Subcutaneous abdominal adipose tissue (tissue), 5 donors: ENCODE data around the gene SLC39A3.

ENCODE experiments used
- H3K27ac ChIP-seq: one replicate; pipeline ENCODE4 v1.7.0; 2013; ENCODE audit warnings: low read depth, mild to moderate bottlenecking, inconsistent platforms, low read length, moderate library complexity
- H3K27me3 ChIP-seq, 5 donors: one replicate each; pipeline ENCODE4 v1.7.0; 2013; ENCODE audit warnings: low read length in 5 of 5, inconsistent platforms in 1 of 5; ENCODE audit not compliant: control insufficient read depth in 5 of 5, insufficient read depth in 4 of 5
- H3K36me3 ChIP-seq, 5 donors: one replicate each; pipeline ENCODE4 v1.7.0; 2013; ENCODE audit warnings: low read length in 5 of 5; ENCODE audit not compliant: control insufficient read depth in 5 of 5, insufficient read depth in 5 of 5
- H3K4me1 ChIP-seq, 5 donors: one replicate each; pipeline ENCODE4 v1.7.0; 2013; ENCODE audit warnings: low read length in 5 of 5, mild to moderate bottlenecking in 3 of 5, moderate library complexity in 1 of 5; ENCODE audit not compliant: control insufficient read depth in 5 of 5, insufficient read depth in 5 of 5
- H3K4me3 ChIP-seq, 5 donors: one replicate each; pipeline ENCODE4 v1.7.0; 2013; ENCODE audit warnings: low read length in 5 of 5, low read depth in 1 of 5
- H3K9ac ChIP-seq, 5 donors: one replicate each; pipeline ENCODE4 v1.7.0; 2013; ENCODE audit warnings: low read length in 5 of 5, mild to moderate bottlenecking in 4 of 5, moderate library complexity in 3 of 5
- H3K9me3 ChIP-seq, 5 donors: one replicate each; pipeline ENCODE4 v1.7.0; 2013; ENCODE audit warnings: low read length in 5 of 5; ENCODE audit not compliant: control insufficient read depth in 5 of 5
- donor health status: healthy.
- donor health status: healthy.
- donor health status: healthy.
- donor health status: healthy.
- donor health status: healthy.

The SLC39A3 gene

GRCh38 chr19:2768365-2769132 is 28.7 kb upstream of the SLC39A3 start:
- no peak overlapping the region for H3K4me3 ChIP-seq
- no peaks in the 10 kb centered on the region for H3K9me3 ChIP-seq
- H3K36me3 ChIP-seq: peaks cover 0 to 62% (median 45%) of the 10 kb centered on the region in 5 donors
- H3K27me3 ChIP-seq: no peaks in the 10 kb centered on the region
- H3K4me1 ChIP-seq: peaks cover 0 to 25% (median 21%) of the 10 kb centered on the region in 5 donors
- no peak overlapping the region for H3K9ac ChIP-seq
- no peak overlapping the region for H3K27ac ChIP-seq

- H3K36me3 ChIP-seq: peaks cover 0 to 71% (median 54%) of the 10 kb centered on the region in 5 donors
- no peaks in the 10 kb centered on the region for H3K27me3 ChIP-seq
- H3K9ac ChIP-seq: no peak overlapping the region
- no peak overlapping the region for H3K27ac ChIP-seq
- H3K9me3 ChIP-seq: no peaks in the 10 kb centered on the region
- H3K4me3 ChIP-seq: no peak overlapping the region
- H3K4me1 ChIP-seq: peaks cover 0 to 25% (median 21%) of the 10 kb centered on the region in 5 donors
These were observed 27.9 kb upstream of the SLC39A3 start for GRCh38 chr19:2767688-2768087.

- peaks cover 0 to 25% (median 18%) of the 10 kb centered on the region in 5 donors for H3K4me1 ChIP-seq
- H3K27ac ChIP-seq: no peak overlapping the region
- peaks cover 0 to 77% (median 63%) of the 10 kb centered on the region in 5 donors for H3K36me3 ChIP-seq
These were observed 27.0 kb upstream of the SLC39A3 start for GRCh38 chr19:2766594-2767372.

GRCh38 chr19:2765376-2765775 is 25.6 kb upstream of the SLC39A3 start:
- Histone ChIP-seq H3K4me1 (peaks cover 0 to 13% (median 9%) of the 10 kb centered on the region in 5 donors), H3K4me3 (no peak overlapping the region), H3K9me3 (no peaks in the 10 kb centered on the region), H3K27me3 (no peaks in the 10 kb centered on the region), H3K36me3 (peaks cover 0 to 87% (median 71%) of the 10 kb centered on the region in 5 donors), H3K9ac (no peak overlapping the region), H3K27ac (no peak overlapping the region)

More at GRCh38 chr19:2766594-2767372, 27.0 kb upstream of the SLC39A3 start:
- no peak overlapping the region for H3K4me3 ChIP-seq
- H3K27me3 ChIP-seq: no peaks in the 10 kb centered on the region
- no peak overlapping the region for H3K9ac ChIP-seq
- H3K9me3 ChIP-seq: no peaks in the 10 kb centered on the region

- Histone ChIP-seq H3K9ac (no peak overlapping the region), H3K4me1 (peaks cover 0 to 8% (median 5%) of the 10 kb centered on the region in 5 donors), H3K27ac (no peak overlapping the region), H3K27me3 (no peaks in the 10 kb centered on the region), H3K9me3 (no peaks in the 10 kb centered on the region), H3K36me3 (peaks cover 0 to 89% (median 72%) of the 10 kb centered on the region in 5 donors), H3K4me3 (no peak overlapping the region)
These were observed 25.1 kb upstream of the SLC39A3 start for GRCh38 chr19:2764945-2765344.

- Histone ChIP-seq H3K27ac (no peak overlapping the region), H3K9ac (no peak overlapping the region), H3K9me3 (no peaks in the 10 kb centered on the region), H3K4me3 (no peak overlapping the region), H3K4me1 (no peaks in the 10 kb centered on the region), H3K27me3 (no peaks in the 10 kb centered on the region), H3K36me3 (peaks cover 0 to 96% (median 83%) of the 10 kb centered on the region in 5 donors)
These were observed 23.9 kb upstream of the SLC39A3 start for GRCh38 chr19:2763687-2764086.

- Histone ChIP-seq H3K4me3 (no peak overlapping the region), H3K9ac (no peak overlapping the region), H3K27ac (no peak overlapping the region), H3K4me1 (no peaks in the 10 kb centered on the region), H3K27me3 (no peaks in the 10 kb centered on the region), H3K36me3 (peaks cover 0 to 95% (median 80%) of the 10 kb centered on the region in 5 donors), H3K9me3 (no peaks in the 10 kb centered on the region)
These were observed 23.1 kb upstream of the SLC39A3 start for GRCh38 chr19:2762783-2763496.

- peaks cover 0 to 96% (median 81%) of the 10 kb centered on the region in 5 donors for H3K36me3 ChIP-seq
- H3K27ac ChIP-seq: no peak overlapping the region
- no peak overlapping the region for H3K4me3 ChIP-seq
- H3K9me3 ChIP-seq: no peaks in the 10 kb centered on the region
- no peaks in the 10 kb centered on the region for H3K27me3 ChIP-seq
- no peaks in the 10 kb centered on the region for H3K4me1 ChIP-seq
- H3K9ac ChIP-seq: no peak overlapping the region
These were observed 22.3 kb upstream of the SLC39A3 start for GRCh38 chr19:2761876-2762782.

- Histone ChIP-seq H3K9ac (no peak overlapping the region), H3K4me1 (no peaks in the 10 kb centered on the region), H3K9me3 (no peaks in the 10 kb centered on the region), H3K27me3 (no peaks in the 10 kb centered on the region), H3K27ac (no peak overlapping the region), H3K4me3 (no peak overlapping the region), H3K36me3 (peaks cover 0 to 95% (median 84%) of the 10 kb centered on the region in 5 donors)
These were observed 21.5 kb upstream of the SLC39A3 start for GRCh38 chr19:2761309-2761677.
